Fibroblast of skin of right biceps (primary cell): ENCODE results near the gene SHKBP1.
A peak's percentile ranks its signal among the peaks of the same experiment; 100 is the strongest.
"Not testable (repeated sequence)": the region's sequence is repeated elsewhere in the genome, so short reads cannot be mapped to it uniquely, and the experiment has no call there.

ENCODE experiments used
- DNase-seq: peaks from one replicate; pipeline ENCODE4 v3.0.0-alpha.2; 2013

Gene SHKBP1

DNA sequence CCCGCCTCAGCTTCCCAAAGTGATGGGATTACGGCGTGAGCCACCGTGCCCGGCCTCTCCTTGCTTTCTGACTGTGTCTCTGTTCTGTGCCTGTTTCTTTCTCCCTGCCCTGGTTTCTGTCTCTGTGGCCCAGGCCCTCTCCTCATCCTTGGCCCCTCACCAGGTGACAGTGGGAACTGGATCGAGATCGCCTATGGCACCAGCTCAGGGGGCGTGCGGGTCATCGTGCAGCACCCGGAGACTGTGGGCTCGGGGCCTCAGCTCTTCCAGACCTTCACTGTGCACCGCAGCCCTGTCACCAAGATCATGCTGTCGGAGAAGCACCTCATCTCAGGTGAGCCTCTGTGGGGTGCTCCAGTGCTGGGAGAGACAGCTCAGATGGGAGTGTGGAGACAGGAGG is 9.9 kb downstream of the SHKBP1 start:
- DNase-seq = no peak

DNA sequence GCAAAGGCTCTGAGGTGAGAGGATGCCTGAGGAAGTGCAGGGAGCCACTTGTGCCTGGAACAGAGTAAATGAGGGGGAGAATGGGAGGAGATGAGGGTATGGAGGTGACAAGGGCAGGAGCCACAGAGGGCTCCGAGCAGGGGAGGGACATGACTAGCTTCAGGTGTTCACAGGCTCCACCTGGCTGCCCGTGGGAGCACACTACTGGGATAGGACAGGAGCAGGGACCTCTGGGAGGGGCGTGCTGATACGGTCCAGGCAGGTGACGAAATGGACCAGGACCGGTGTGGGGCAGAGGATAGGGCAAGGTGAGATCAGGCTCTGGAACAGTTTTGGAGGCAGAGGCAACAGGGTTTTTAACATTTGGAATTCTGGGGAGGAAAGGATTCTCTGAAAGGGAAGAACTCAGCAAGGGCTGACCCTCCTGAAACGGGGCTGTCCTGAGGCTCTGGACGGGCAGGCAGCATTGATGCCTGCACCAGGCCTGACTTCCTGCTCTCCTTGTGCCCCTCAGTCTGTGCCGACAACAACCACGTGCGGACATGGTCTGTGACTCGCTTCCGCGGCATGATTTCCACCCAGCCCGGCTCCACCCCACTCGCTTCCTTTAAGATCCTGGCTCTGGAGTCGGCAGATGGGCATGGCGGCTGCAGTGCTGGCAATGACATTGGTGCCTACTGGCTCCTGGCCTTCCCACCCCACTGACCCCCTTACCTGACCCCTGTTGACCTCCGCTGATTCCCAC is 11.6 kb downstream of the SHKBP1 start:
- DNase-seq = peak; percentile 59

DNA sequence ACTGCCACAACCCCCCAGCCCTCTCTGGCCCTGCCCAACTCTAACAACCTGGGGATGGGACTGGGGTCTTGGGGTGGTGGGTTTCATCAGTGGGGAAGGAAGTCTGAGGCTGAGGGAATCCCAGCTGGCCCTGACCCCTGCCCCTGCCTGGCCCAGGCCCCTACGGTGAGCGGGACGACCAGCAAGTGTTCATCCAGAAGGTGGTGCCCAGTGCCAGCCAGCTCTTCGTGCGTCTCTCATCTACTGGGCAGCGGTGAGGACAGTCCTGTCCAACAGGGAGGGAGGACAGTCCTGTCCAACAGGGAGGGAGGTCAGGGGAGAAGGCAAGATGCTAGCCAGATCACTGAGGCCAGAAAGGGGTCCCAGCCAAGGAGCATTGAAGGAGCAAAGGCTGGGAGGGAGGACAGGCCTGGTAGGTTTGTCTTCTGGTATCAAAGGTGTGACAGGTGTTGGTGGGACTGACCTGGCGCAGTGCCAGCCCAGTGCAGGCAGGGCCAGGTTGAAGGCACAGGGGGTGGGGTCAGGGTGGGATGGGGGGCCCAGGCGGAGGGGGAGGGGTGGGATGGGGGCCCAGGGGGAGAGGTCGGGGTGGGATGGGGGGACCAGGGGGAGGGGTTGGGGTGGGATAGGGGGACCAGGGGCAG is 12.4 kb downstream of the SHKBP1 start:
- no peak for DNase-seq

- DNase-seq = no peak
Observed at GRCh38 chr19:40589591-40590429, 13.1 kb downstream of the SHKBP1 start.

DNA sequence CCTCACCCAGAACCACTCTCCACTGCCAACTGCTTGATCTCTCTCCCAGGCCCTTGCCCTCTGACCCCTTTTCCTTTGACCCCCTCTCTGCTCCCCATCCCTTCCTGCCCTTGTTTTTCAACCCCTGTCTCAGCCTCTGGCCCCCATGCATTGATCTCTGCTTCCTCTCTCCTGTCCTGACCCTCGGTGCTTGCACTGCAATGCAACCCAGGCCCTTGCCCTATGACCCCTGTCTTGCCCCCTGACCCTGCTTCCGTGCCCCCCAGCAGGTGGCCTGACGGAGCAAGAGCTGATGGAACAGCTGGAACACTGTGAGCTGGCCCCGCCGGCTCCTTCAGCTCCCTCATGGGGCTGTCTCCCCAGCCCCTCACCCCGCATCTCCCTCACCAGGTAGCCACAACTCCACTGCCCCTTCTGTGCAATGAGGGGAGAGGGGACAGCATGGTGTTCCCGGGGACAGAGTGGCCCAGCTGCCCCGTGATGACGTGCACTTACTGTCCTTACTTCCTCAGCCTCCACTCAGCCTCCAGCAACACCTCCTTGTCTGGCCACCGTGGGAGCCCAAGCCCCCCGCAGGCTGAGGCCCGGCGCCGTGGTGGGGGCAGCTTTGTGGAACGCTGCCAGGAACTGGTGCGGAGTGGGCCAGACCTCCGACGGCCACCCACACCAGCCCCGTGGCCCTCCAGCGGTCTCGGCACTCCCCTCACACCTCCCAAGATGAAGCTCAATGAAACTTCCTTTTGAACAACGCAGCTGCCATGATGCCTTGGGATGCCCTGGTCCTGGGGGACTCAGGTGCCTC is 14.0 kb downstream of the SHKBP1 start:
- DNase-seq = no peak

DNA sequence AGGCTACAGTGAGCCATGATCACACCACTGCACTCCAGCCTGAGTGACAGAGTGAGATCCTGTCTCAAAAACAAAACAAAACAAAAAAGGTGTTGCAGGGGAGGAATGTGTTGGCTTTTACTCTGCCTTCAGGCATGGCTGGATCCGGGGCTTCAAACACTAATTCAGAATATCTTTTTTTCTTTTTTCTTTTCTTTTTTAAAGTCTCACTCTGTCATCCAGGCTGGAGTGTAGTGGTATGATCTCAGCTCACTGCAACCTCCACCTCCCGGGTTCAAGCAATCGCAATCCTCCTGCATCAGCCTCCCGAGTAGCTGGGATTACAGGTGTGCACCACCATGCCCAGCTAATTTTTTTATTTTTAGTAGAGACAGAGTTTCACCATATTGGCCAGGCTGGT is 15.1 kb downstream of the SHKBP1 start:
- not testable (repeated sequence) for DNase-seq

- DNase-seq = peak; percentile 51
Observed at GRCh38 chr19:40592170-40592569, 15.5 kb downstream of the SHKBP1 start.

DNA sequence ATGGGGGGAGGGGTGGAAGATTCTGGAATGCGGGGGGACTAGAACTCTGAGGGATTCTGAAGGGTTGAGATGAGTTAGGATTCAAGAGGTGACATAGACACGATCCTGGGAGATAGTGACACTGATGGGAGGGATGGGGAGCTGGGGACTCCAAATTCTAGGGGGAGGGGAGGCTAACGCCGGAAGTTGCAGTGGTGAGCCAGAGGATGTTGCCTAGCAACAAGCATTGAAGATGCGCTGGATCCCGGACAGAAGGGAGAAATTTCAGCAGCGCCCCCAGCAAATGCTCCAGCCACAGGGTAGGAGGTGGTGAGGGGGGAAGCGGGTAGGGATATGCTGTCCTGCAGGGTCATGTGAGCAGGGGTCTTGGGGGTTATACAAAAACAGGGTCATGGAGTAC is 17.6 kb downstream of the SHKBP1 start:
- DNase-seq = peak; percentile 33

DNA sequence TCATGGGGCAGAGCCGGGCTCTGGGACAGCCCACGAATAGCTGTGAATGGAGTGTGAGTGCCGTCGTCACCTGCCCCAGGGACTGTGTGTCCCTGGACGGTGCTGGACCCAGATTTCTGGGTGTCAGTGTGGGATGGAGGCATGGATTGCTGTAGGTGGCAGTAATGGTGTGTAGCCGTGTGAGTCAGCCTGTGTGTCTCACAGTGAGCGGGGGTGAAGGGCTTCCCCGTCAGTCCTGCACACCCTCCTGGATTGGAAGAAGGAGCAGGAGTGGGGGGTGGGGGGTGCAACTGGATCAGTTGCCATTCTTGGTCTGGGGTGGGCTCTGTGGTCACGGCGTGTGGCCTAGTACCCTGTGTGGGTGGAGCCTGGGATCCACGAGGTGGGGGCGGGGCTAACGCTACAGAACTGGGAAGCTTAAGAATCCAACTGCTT is 18.0 kb downstream of the SHKBP1 start:
- DNase-seq = peak; percentile 77

- peak; percentile 46 for DNase-seq
Observed at GRCh38 chr19:40596608-40597328, 20.1 kb downstream of the SHKBP1 start.

DNA sequence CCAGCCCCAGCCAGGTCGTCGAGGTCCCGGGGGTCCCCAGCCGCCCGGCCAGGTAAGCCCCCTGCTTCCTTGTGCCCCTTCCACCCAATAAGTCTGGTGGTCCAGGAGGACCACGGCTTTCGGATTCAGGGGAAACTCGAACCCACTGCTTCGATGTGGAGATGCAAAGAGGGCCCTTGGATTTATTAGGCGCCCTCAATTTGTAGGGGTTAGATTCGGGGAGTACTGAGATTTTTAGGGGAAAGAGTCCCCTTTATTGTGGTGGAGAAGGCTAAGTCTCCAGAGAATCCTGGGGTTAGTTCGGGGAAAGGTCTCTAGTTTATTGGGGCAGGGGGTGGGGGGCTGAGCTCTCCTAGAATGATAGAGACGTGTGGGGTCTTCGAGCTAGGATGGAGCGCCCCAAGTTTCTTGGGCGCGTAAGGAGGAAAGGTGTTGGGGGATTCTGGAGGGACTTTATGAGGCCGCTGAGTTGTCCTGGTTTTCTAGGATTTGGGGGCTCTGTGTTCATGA is 20.7 kb downstream of the SHKBP1 start:
- DNase-seq = no peak

- peak; percentile 89 for DNase-seq
Observed at GRCh38 chr19:40598121-40598917, 21.6 kb downstream of the SHKBP1 start.

GRCh38 chr19:40598918-40599307 is 22.2 kb downstream of the SHKBP1 start:
- no peak for DNase-seq

DNA sequence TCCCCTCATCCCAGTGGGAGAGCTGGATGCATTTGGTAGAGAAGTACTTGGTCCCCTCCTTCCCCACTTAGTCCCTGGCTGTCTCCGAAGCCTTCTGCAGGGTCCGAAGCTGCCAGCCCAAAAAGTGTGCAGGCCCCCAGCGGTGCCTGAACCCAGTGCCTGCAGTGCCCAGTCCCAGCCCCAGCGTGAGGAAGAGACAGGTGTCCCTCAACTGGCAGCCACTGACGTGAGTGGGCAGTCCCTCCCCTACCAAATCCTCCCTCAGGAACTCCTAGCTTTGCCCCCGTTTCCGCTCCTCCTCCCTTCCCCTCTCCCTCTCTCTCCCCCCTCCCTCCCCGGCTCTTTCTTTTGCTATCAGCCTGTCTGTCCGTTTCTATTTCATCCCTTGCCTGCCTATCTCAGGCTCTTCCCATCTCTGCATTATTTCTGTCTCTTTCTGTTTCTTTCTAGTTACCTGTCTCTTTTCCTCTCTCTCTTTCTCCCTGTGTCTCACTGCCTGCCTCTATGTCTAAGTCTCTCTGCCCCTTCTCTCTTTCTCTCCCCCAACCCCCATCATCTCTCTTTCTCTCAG is 22.7 kb downstream of the SHKBP1 start:
- DNase-seq = no peak

- no peak for DNase-seq
Observed at GRCh38 chr19:40599902-40600569, 23.4 kb downstream of the SHKBP1 start.

- no peak for DNase-seq
Observed at GRCh38 chr19:40600570-40601133, 24.0 kb downstream of the SHKBP1 start.

DNA sequence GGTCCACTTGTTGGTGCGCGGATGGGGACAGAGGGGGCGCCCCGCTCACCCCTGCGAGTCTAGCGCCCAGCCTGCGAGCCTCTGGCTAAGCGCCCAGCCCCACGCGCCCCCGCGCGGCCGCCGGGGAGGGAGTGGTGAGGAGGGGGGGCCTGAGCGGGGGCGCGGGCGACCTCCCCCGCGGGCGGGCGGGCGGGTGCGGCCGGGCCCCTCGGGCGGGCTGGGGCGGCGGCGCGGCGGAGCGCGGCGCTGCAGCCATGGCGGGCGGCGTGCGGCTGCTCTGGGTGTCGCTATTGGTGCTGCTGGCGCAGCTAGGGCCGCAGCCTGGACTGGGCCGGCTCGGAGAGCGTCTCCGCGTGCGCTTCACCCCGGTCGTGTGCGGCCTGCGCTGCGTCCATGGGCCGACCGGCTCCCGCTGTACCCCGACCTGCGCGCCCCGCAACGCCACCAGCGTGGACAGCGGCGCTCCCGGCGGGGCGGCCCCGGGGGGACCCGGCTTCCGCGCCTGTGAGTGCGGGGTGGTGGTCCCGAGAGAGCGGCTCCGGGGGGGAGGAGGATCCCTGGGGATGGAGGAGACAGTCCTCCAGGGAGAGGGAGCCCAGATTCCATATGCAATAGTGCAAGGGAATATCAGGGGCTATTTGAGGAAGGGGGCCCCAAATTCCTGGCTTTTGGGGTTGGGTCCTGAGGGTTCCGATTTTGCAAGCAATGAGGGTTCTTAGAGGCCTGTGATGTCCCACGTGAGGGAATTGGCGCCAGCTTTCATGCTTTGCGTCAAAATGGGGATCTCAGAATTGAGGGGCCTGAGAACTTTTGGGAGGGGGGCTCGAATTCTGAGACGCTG is 24.7 kb downstream of the SHKBP1 start, which contains the start of gene LTBP4:
Gene LTBP4 (plus strand): TSS at position 236 of the 841 bp plus-strand sequence. CDS start 19 bp downstream, at position 255.
- DNase-seq = peak; percentile 34

DNA sequence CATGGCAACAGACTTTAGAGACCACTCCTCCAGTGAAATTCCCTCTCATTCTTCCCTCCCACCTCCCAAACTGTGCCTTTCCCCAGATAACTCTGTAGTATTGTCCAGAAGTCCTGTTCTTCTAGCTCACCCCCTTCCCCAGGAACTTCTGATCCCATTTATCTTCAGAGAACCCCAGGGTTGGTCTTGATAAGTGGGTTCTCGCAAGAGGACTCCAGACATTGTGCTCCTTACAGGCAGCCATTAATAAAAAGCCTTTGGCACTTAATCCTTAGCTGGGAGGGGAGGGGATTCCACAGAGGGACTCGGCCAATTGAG is 26.4 kb downstream of the SHKBP1 start:
- DNase-seq = no peak
